Chondrocyte (in vitro differentiated cells): ENCODE data around the gene ACTR6. TPM values are rescaled to one million over a fixed set of nuclear protein-coding genes. Genes with fewer than 3 reads are reported as not detected.

ENCODE experiments used
- DNase-seq: peaks from one replicate; pipeline ENCODE4 v3.0.0; 2021; ENCODE audit warnings: mixed read lengths, low spot score
- H3K27ac Mint-ChIP-seq: one replicate; pipeline ENCODE4 v1.8.0; 2021; ENCODE audit warnings: mild to moderate bottlenecking, moderate library complexity, mixed read lengths; ENCODE audit not compliant: unreplicated experiment
- H3K27me3 Mint-ChIP-seq: 2 replicates; pipeline ENCODE4 v1.8.0; 2021; ENCODE audit warnings: low read depth, mixed read lengths
- H3K36me3 Mint-ChIP-seq: 2 replicates; pipeline ENCODE4 v1.8.0; 2021; ENCODE audit warnings: low read depth, mixed read lengths
- H3K4me1 Mint-ChIP-seq: 2 replicates; pipeline ENCODE4 v1.8.0; 2021; ENCODE audit warnings: low read depth, mild to moderate bottlenecking, mixed read lengths
- H3K4me3 Mint-ChIP-seq: one replicate; pipeline ENCODE4 v1.8.0; 2021; ENCODE audit warnings: mild to moderate bottlenecking, moderate library complexity, mixed read lengths; ENCODE audit not compliant: unreplicated experiment
- H3K9me3 Mint-ChIP-seq: 2 replicates; pipeline ENCODE4 v1.8.0; 2021; ENCODE audit warnings: low read depth, mixed read lengths
- total RNA-seq: library from RNA; stranded (reverse); gene quantifications from 3 replicates; pipeline ENCODE4 v1.2.1, GENCODE V29; 2021
- TF ChIP-seq, protein P1 (sequence below): fragments of 200-600 bp; sonication (generic); IDR thresholded peaks from 2 replicates; pipeline ENCODE4 v1.5.0; 2021; ENCODE audit warnings: antibody characterized with exemption, mild to moderate bottlenecking, moderate library complexity

The ACTR6 gene
- total RNA-seq, 1 donor from 2014 or later: 20.7 TPM

DNA sequence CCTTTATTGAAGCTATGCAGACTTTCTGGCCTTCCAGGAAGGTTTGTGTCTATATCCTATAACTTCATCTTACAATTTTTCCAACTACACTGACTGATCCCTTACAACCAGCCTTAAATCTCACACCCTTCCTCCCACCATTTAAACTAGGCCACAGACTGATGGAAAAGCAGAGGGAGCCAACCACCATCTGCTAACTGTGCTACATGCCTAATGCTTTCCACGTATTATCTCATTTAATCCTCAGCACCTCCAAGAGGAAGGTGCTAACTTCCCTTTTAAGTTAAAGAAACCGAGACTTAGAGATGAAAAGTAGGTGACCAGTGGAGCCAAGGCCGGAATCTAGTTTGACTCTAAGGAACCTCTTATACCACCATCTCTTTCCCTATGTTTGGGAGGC lies 35.3 kb upstream of the ACTR6 start:
- Mint-ChIP-seq H3K36me3 (no peaks in the 10 kb centered on the region), H3K27ac (no peak overlapping the region), H3K4me3 (no peak overlapping the region), H3K4me1 (peaks cover 12% of the 10 kb centered on the region), H3K9me3 (no peaks in the 10 kb centered on the region), H3K27me3 (peaks cover 2% of the 10 kb centered on the region)
- DNase-seq: no peak
- TF ChIP-seq, protein P1, sequence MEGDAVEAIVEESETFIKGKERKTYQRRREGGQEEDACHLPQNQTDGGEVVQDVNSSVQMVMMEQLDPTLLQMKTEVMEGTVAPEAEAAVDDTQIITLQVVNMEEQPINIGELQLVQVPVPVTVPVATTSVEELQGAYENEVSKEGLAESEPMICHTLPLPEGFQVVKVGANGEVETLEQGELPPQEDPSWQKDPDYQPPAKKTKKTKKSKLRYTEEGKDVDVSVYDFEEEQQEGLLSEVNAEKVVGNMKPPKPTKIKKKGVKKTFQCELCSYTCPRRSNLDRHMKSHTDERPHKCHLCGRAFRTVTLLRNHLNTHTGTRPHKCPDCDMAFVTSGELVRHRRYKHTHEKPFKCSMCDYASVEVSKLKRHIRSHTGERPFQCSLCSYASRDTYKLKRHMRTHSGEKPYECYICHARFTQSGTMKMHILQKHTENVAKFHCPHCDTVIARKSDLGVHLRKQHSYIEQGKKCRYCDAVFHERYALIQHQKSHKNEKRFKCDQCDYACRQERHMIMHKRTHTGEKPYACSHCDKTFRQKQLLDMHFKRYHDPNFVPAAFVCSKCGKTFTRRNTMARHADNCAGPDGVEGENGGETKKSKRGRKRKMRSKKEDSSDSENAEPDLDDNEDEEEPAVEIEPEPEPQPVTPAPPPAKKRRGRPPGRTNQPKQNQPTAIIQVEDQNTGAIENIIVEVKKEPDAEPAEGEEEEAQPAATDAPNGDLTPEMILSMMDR: no peak

DNA sequence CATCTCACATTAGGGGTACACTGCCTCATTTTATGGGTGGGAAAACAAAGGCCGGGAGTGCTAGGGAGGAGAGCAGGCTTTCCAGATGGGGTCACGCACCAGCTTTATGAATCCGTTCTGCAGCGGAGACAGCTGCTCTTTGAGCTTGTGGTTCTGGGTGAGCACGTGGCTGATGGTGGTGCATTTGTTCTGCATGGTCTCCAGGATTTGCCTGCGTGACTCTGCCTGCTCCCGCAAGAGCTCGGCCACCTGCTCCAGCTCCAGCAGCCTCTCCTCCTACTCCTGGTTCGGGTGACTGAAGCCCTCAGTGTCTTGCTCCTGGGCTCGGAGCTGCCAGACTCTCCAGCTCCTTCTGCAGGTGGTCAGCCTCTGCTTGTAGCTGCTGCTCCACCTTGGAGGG lies 34.4 kb upstream of the ACTR6 start:
- DNase-seq: no peak
- H3K4me1 Mint-ChIP-seq: peaks cover 16% of the 10 kb centered on the region
- H3K4me3 Mint-ChIP-seq: no peak overlapping the region
- TF ChIP-seq, protein P1: no peak
- no peaks in the 10 kb centered on the region for H3K36me3 Mint-ChIP-seq
- peaks cover 2% of the 10 kb centered on the region for H3K27me3 Mint-ChIP-seq
- no peak overlapping the region for H3K27ac Mint-ChIP-seq
- no peaks in the 10 kb centered on the region for H3K9me3 Mint-ChIP-seq

DNA sequence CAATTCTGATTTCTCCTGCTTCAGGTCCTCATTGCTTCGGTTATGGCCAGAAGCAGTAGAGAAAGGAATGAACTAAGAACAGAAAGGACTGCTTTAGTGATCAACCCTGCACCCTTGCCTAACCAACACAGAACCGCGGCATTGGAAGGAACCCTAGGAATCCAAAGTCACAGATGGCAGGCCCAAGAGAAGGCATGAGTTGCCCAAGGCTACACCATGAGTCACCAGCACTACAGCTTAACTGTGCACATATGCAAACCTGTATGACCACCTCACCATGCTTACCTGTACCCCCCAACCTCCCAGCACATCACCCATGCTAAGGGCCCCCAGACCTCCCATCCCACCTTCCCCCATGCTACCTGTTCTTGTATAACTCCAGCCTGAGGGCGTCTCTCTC lies 32.1 kb upstream of the ACTR6 start:
- no peaks in the 10 kb centered on the region for H3K9me3 Mint-ChIP-seq
- TF ChIP-seq, protein P1: no peak
- H3K27ac Mint-ChIP-seq: no peak overlapping the region
- peaks cover 14% of the 10 kb centered on the region for H3K4me1 Mint-ChIP-seq
- peaks cover 2% of the 10 kb centered on the region for H3K27me3 Mint-ChIP-seq
- no peaks in the 10 kb centered on the region for H3K36me3 Mint-ChIP-seq
- H3K4me3 Mint-ChIP-seq: no peak overlapping the region
- DNase-seq: no peak

DNA sequence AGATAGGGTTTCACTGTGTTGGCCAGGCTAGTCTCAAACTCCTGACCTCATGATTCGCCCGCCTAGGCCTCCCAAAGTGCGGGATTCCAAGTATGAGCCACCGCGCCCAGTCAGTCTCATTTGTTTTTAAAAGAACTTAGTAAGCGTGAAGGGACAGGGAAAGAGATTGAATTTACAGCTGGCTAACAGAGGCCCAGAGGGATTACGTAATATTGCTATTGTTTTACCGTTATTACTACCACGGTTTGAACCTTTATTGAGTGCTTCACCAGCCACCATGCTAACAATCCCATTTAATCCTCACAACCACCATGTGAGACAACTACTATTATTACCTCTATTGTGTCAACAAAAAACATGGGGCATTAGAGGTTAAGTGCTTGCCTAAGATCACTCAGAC lies 31.3 kb upstream of the ACTR6 start:
- H3K27me3 Mint-ChIP-seq: peaks cover 2% of the 10 kb centered on the region
- no peak overlapping the region for H3K27ac Mint-ChIP-seq
- TF ChIP-seq, protein P1: no peak
- H3K4me3 Mint-ChIP-seq: no peak overlapping the region
- H3K36me3 Mint-ChIP-seq: no peaks in the 10 kb centered on the region
- DNase-seq: no peak
- peaks cover 7% of the 10 kb centered on the region for H3K4me1 Mint-ChIP-seq
- H3K9me3 Mint-ChIP-seq: no peaks in the 10 kb centered on the region

DNA sequence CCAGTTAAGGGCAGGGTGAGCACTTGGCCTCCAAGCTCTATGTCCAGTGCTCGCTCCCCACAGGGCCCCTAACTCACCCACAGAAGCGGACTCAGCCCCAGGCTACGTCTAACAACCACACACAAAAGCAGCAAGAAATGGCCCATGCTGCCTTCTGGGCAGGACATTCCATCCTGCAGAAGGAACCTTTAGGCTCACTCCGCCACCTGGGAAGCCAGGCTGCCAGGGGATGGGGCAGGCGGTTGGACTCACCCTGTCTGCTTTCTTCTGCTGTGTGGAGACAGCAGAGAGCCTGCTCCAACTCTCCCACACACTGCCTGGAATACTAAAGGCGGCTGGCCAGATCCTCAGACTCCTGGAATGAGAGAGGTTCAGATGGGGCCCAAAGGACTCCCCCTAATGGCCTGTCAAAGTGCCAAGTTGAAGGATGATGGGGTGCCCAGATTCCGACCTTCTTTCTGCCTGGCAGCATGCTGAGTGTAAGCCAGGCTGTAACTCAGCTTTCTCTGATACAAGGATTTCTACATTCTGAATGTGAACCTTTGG lies 30.2 kb upstream of the ACTR6 start:
- H3K9me3 Mint-ChIP-seq: no peaks in the 10 kb centered on the region
- H3K36me3 Mint-ChIP-seq: no peaks in the 10 kb centered on the region
- H3K27me3 Mint-ChIP-seq: peaks cover 2% of the 10 kb centered on the region
- H3K27ac Mint-ChIP-seq: no peak overlapping the region
- DNase-seq: no peak
- no peak overlapping the region for H3K4me3 Mint-ChIP-seq
- TF ChIP-seq, protein P1: no peak
- peaks cover 5% of the 10 kb centered on the region for H3K4me1 Mint-ChIP-seq
